Small intestine (tissue), 7 donors: ENCODE data around the gene SGPL1. TPM values are rescaled to one million over a fixed set of nuclear protein-coding genes. Genes with fewer than 3 reads are reported as not detected.

ENCODE experiments used
- DNase-seq, 2 donors: peaks; one replicate each; pipeline versions ENCODE4 v3.0.0 to v3.0.0-alpha.2; 2013
- FAIRE-seq: peaks from 2 replicates; lab custom pipeline; 2012; peaks lifted over from hg19 to GRCh38; lab: Jason Lieb, UNC
- H3K27ac ChIP-seq, 3 donors: one replicate each; pipeline ENCODE4 v1.5.1; 2013; ENCODE audit warnings: low read length in 2 of 3, mild to moderate bottlenecking in 2 of 3, control low read depth in 1 of 3, inconsistent platforms in 1 of 3, low read depth in 1 of 3, moderate library complexity in 1 of 3
- H3K27me3 ChIP-seq, 3 donors: one replicate each; pipeline ENCODE4 v1.6.1; 2013; ENCODE audit warnings: low read length in 3 of 3, inconsistent platforms in 1 of 3; ENCODE audit not compliant: control insufficient read depth in 3 of 3, insufficient read depth in 3 of 3
- H3K36me3 ChIP-seq, 3 donors: one replicate each; pipeline ENCODE4 v1.6.1; 2013; ENCODE audit warnings: low read length in 3 of 3, inconsistent platforms in 1 of 3, low read depth in 1 of 3, mild to moderate bottlenecking in 1 of 3, moderate library complexity in 1 of 3; ENCODE audit not compliant: control insufficient read depth in 3 of 3, insufficient read depth in 2 of 3
- H3K4me1 ChIP-seq, 3 donors: one replicate each; pipeline ENCODE4 v1.6.1; 2013; ENCODE audit warnings: low read length in 2 of 3, inconsistent platforms in 1 of 3, low read depth in 1 of 3, mild to moderate bottlenecking in 1 of 3, moderate library complexity in 1 of 3; ENCODE audit not compliant: control insufficient read depth in 3 of 3, insufficient read depth in 2 of 3
- H3K4me3 ChIP-seq, 3 donors: one replicate each; pipeline ENCODE4 v1.5.1; 2013; ENCODE audit warnings: low read length in 3 of 3, control low read depth in 1 of 3, inconsistent platforms in 1 of 3, low read depth in 1 of 3, mild to moderate bottlenecking in 1 of 3, moderate library complexity in 1 of 3
- H3K9me3 ChIP-seq, 2 donors: one replicate each; pipeline ENCODE4 v1.6.1; 2013; ENCODE audit warnings: low read depth in 1 of 2, low read length in 1 of 2; ENCODE audit not compliant: control insufficient read depth in 2 of 2, insufficient read depth in 1 of 2
- WGBS, 3 donors: extraction: QIAGEN DNeasy Blood & Tissue Kit; methylation state at CpG; one replicate each; pipeline ENCODE4 v1.1.7; 2013; 5-methylcytosine and 5-hydroxymethylcytosine counted together
- polyA plus RNA-seq, 4 donors: library from polyadenylated mRNA; stranded (reverse) in 3 of 4; unstranded in 1 of 4; fragments of 200-250 nt in 3 of 4; fragments of 120-200 nt in 1 of 4; gene quantifications; one replicate each; pipeline versions ENCODE4 v1.2.1 to v1.2.3, GENCODE V29; 2013
- donor health status: healthy with polysubstance abuse.
- donor health status: control.
- donor health status: control.
- donor health status: Bipolar disorder and iron deficiency.
- donor health status: healthy.

SGPL1 gene
- polyA plus RNA-seq, 4 donors: 10.0 to 49.3 (median 16.4) TPM

DNA sequence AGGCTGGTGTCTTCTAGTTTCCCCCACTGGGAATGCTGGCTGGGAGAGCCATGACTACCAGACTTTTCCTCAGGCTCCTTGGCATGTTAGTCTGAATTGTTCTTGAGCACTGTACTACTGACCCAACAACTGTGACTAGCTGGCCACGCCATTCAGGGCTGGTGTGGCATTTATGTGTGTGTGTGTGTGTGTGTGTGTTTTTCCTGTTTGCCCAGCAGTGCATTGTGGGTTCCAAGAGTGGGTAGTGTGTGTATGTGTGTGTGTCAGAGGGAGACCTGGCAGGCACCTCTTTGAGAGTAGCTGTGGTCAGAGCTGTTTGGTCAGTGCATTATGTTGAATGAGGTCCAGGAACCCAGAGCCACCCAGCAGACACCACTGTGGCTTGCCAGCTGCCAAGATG, 63.5 kb downstream of the SGPL1 start:
- DNase-seq (no peak), FAIRE-seq (no peak)
- Histone ChIP-seq H3K9me3 (no peaks in the 10 kb centered on the region), H3K36me3 (peaks cover 7 to 48% (median 12%) of the 10 kb centered on the region in 3 donors), H3K4me1 (no peaks in the 10 kb centered on the region), H3K27me3 (no peaks in the 10 kb centered on the region), H3K27ac (no peak overlapping the region), H3K4me3 (no peak overlapping the region)
- 44 to 95% (median 59%) methylated on average over 1 of the region's 1 CpG for WGBS, 3 donors

DNA sequence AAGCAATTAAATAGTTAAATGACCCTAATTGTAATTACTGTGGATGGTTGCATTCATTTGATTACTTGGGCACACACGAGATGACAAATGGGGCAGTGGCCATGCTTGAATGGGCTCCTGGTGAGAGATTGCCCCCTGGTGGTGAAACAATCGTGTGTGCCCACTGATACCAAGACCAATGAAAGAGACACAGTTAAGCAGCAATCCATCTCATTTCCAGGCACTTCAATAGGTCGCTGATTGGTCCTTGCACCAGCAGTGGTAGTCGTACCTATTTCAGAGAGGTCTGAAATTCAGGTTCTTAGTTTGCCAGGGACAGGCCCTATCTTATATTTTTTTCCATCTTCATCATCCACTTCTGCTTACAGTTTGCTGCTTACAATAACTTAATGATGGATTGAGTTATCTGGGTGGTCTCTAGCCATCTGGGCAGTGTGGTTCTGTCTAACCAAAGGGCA, 64.4 kb downstream of the SGPL1 start:
- WGBS, 3 donors: 5 to 7% (median 6%) methylated on average over 4 of the region's 4 CpGs
- H3K27me3 ChIP-seq: no peaks in the 10 kb centered on the region
- H3K27ac ChIP-seq: no peak overlapping the region
- no peaks in the 10 kb centered on the region for H3K9me3 ChIP-seq
- FAIRE-seq: no peak
- peaks cover 7 to 46% (median 12%) of the 10 kb centered on the region in 3 donors for H3K36me3 ChIP-seq
- H3K4me3 ChIP-seq: no peak overlapping the region
- DNase-seq: peak; percentile 86 to 88
- no peaks in the 10 kb centered on the region for H3K4me1 ChIP-seq

DNA sequence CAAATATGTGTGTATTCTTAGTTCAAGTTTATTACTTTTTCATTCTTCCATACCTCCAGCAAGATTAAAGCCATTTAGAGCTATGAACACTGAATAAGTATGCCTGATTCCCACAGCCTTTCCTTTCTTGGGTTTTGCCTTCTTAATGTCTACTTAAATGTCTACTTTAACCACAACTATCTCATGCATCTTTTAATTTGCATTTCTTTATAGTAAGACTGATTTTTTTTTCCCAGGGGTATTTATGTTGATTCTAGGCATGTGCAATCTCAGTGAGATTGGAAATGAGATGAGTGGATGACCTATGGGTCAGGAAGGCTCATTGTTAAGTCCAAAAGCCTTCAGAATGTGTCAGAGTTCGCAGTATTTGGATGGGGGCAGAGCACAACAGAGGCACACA, 69.0 kb downstream of the SGPL1 start:
- no peak for DNase-seq
- no peaks in the 10 kb centered on the region for H3K9me3 ChIP-seq
- no peak overlapping the region for H3K27ac ChIP-seq
- WGBS, 3 donors: 95 to 100% (median 100%) methylated on average over 1 of the region's 1 CpG
- no peaks in the 10 kb centered on the region for H3K27me3 ChIP-seq
- H3K4me1 ChIP-seq: peaks cover 0 to 19% (median 2%) of the 10 kb centered on the region in 3 donors
- no peak for FAIRE-seq
- H3K36me3 ChIP-seq: peaks cover 3 to 35% (median 6%) of the 10 kb centered on the region in 3 donors
- no peak overlapping the region for H3K4me3 ChIP-seq

DNA sequence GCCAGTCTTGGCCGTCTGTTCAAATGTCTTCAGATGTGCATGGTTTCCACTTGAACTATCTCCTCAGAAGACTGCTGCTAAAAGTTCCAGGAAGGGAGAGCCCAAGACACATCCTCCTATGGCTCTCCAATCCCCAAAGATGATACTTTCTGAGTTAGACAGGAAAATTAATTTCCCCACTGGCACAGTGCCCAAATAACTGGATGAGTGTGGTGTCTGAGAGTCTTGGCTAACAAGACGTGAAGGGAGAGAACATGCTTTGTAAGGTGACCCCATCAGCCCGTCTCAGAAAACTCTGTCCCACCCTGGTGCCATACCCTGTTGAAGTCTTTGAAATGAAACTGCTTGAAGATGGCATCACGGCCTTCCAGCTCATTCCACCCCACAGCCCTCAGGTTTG, 69.7 kb downstream of the SGPL1 start:
- FAIRE-seq: no peak
- no peak for DNase-seq
- Histone ChIP-seq H3K27me3 (no peaks in the 10 kb centered on the region), H3K4me3 (no peak overlapping the region), H3K36me3 (peaks cover 3 to 35% (median 6%) of the 10 kb centered on the region in 3 donors), H3K27ac (no peak overlapping the region), H3K4me1 (peaks cover 0 to 21% (median 2%) of the 10 kb centered on the region in 3 donors), H3K9me3 (no peaks in the 10 kb centered on the region)
- 77 to 85% (median 79%) methylated on average over 4 of the region's 4 CpGs for WGBS, 3 donors

DNA sequence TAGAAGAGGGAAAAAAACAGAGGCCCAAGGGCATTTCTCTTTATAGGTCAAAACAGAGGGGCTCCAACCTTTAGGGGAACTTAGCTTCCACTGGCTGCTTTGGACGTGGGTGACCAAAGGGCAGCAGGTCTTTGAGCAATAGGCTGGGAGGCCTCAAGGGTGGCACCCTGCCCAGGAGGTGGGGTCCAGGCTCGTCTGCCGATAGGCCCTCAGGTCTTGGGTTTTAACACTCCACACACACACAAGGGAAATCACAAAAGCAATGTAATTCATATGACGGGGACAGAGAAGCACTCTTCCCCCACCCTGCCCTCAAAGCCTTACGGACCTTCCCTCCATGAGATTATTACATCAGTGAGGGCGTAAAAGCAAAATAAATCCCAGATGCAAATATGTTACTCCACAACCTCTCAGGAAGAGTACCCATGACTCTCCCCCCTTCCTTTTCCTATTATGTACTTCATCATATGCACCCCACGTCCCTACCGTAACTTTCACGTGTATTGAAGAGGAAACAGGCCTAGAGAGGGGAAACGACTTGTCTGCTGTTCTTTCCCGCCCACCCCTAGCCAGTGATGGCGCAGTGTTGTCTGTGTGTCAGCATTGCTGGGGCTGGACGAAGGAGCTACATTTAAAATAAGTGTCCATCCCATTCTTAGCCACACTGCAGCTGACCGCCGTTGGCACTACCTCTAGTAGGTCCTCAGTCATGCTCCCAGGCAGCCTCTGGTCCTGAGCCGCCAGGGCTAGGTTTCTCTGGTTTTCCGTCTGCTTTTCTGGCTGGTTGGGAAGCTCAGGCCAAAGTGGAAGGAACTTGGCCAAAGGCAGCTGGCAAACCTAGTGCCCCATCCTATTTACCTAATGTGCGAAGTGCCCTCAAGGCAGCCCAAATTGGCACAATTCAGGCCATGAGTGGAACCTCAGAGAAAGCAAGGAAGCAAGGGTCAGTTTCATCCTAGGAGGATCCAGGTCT, 70.5 kb downstream of the SGPL1 start:
- FAIRE-seq (no peak), DNase-seq (no peak)
- Histone ChIP-seq H3K9me3 (no peaks in the 10 kb centered on the region), H3K4me1 (peaks cover 0 to 29% (median 2%) of the 10 kb centered on the region in 3 donors), H3K27ac (no peak overlapping the region), H3K27me3 (no peaks in the 10 kb centered on the region), H3K4me3 (no peak overlapping the region), H3K36me3 (peaks cover 3 to 34% (median 6%) of the 10 kb centered on the region in 3 donors)
- 80 to 82% (median 80%) methylated on average over 18 of the region's 18 CpGs for WGBS, 3 donors

DNA sequence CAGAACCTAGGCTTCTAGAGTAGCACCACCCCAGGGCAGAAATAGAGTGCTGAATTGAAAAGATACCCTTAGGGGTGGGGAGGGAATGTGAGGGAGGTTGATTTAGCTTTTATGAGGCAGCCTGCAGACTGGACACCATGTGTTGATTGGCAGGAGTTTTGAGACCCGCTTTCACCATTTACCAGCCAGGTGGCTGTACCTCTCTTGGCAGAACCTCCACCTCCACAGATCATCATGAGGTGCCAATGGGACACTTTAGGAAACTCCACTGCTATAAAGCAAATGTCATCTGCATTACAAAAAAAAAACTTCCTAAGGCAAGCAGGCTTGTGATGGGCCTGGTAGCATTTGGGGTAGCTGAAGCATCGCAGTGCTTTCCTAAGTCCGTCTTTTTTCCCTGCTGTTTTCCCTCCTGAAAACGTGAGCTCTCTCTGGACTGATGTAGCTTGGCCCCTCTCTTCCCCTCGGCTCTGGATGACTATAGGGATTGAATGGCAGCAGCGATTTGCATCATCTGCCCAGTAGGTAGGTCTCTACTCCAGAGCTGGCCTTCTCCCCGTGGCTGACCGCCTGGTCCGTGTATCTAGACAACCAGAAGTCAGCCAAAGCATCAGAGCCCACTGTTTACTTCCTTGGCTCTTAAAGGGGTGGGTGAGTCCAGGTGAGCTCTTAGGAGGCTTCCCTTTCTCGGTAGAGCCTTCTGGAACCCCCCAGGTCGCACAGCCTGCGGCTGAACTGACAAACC, 71.3 kb downstream of the SGPL1 start:
- Histone ChIP-seq H3K4me3 (peak overlapping the region in 2 of 3 donors; percentile 84 to 87), H3K9me3 (no peaks in the 10 kb centered on the region), H3K4me1 (peaks cover 0 to 29% (median 2%) of the 10 kb centered on the region in 3 donors), H3K27me3 (no peaks in the 10 kb centered on the region), H3K27ac (peak overlapping the region in 2 of 3 donors; percentile 27 to 92), H3K36me3 (peaks cover 3 to 27% (median 6%) of the 10 kb centered on the region in 3 donors)
- no peak for DNase-seq
- FAIRE-seq: no peak
- 48 to 62% (median 56%) methylated on average over 12 of the region's 12 CpGs for WGBS, 3 donors

DNA sequence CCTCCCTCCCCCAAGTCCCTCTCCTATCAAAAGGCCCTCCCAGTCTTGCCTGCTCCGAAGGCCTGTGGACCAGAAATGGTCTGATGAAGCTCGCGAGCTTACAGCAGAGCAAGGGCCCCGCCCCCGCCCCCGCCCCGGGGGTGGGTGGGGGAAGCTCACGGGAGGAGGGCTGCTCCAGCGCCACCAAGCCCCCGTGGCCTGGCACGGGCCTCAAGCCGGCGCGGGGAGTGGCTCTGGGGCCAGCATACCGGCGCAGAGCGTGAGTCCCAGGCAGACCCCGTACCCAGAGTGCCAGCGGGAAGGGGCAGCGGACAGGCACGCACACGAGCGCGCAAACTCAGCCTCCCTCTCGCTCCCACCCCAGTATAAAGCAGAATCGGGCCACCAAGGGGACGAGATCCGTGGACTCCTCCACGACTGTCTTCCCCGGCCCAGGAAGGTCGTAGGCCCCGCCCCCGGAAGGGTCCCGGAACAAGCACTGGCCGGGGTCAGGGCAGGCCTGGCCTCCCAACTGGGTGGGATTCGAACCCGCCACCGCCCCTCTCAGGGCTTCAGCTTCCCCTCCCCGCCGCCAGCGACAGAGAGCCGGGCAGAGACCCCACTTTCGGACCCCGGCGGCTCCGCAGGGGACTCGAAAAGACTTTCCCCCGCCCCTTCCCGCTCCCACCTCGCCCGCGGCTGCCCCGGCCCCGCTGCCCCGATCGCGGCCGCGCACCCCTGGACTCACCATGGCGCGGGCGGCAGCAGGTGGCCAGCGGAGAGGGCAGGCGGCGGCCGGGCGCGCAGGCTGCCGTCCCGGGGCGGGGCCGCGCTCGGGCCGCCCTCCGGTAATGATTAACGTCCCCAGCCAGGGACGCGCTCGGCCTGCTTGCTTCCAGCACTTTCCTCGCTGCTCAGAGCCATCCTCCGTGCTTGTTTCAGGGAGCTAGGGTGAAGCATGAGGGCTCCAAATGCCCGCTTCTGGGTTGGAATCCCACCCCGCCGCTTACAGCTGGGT, 72.4 kb downstream of the SGPL1 start, which contains the start of gene PCBD1:
Gene PCBD1 (minus strand): TSS at position 762 of the 997 bp plus-strand sequence. CDS start 32 bp downstream, at position 730.
- H3K27me3 ChIP-seq: no peaks in the 10 kb centered on the region
- 1% methylated on average over 59 to 85 of the region's 85 CpGs for WGBS, 3 donors
- peaks cover 0 to 27% (median 3%) of the 10 kb centered on the region in 3 donors for H3K36me3 ChIP-seq
- FAIRE-seq: no peak
- H3K4me1 ChIP-seq: peaks cover 0 to 30% (median 2%) of the 10 kb centered on the region in 3 donors
- no peaks in the 10 kb centered on the region for H3K9me3 ChIP-seq
- H3K4me3 ChIP-seq: peak within 1 kb of the TSS; percentile 78 to 87 (median 84)
- DNase-seq: peak; percentile 77 to 93
- peak within 1 kb of the TSS; percentile 70 to 92 (median 84) for H3K27ac ChIP-seq
